RWPE1 (cell line): ENCODE measurements around the gene TBC1D9B.
A peak's percentile ranks its signal among the peaks of the same experiment; 100 is the strongest.

Experiments used
- CTCF ChIA-PET: fragments of 350-600 bp; sonication (Branson Sonifier 250); formaldehyde crosslinking; extraction: SDS; loops from one replicate; lab custom pipeline; 2021; lab: Yijun Ruan, JAX
- POLR2A ChIA-PET: fragments of 400-600 bp; formaldehyde crosslinking; extraction: SDS; loops from one replicate; lab custom pipeline; 2020; ENCODE audit warnings: antibody characterized with exemption; ENCODE audit not compliant: low non-redundant PET; lab: Yijun Ruan, JAX
- DNase-seq: peaks from one replicate; pipeline ENCODE4 v3.0.0; 2012; ENCODE audit warnings: low spot score
- H3K27ac ChIP-seq: fragments of 450-650 bp; 2 replicates; pipeline ENCODE4 v1.5.1; 2017
- TF ChIP-seq, protein P1 (sequence below): fragments of 450-650 bp; conservative IDR thresholded peaks from 2 replicates; pipeline ENCODE4 v1.5.1; 2017; ENCODE audit warnings: low read depth, mild to moderate bottlenecking

The TBC1D9B gene

GRCh38 chr5:179817890-179818745 is 89.6 kb downstream of the TBC1D9B start:
- TF ChIP-seq, protein P1, sequence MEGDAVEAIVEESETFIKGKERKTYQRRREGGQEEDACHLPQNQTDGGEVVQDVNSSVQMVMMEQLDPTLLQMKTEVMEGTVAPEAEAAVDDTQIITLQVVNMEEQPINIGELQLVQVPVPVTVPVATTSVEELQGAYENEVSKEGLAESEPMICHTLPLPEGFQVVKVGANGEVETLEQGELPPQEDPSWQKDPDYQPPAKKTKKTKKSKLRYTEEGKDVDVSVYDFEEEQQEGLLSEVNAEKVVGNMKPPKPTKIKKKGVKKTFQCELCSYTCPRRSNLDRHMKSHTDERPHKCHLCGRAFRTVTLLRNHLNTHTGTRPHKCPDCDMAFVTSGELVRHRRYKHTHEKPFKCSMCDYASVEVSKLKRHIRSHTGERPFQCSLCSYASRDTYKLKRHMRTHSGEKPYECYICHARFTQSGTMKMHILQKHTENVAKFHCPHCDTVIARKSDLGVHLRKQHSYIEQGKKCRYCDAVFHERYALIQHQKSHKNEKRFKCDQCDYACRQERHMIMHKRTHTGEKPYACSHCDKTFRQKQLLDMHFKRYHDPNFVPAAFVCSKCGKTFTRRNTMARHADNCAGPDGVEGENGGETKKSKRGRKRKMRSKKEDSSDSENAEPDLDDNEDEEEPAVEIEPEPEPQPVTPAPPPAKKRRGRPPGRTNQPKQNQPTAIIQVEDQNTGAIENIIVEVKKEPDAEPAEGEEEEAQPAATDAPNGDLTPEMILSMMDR, result no peak
- CTCF ChIA-PET, result interaction anchor here (0.6 kb wide), 1 partner anchor 86 kb away, joined by 4 read pairs; the partner anchor contains the start of gene MAML1
- no peak for DNase-seq
- H3K27ac ChIP-seq, result peak overlapping the region; percentile 95
- POLR2A ChIA-PET, result interaction anchor here (1.2 kb wide), 1 partner anchor 13 kb away, joined by 12 read pairs; no protein-coding TSS in a partner anchor

DNA sequence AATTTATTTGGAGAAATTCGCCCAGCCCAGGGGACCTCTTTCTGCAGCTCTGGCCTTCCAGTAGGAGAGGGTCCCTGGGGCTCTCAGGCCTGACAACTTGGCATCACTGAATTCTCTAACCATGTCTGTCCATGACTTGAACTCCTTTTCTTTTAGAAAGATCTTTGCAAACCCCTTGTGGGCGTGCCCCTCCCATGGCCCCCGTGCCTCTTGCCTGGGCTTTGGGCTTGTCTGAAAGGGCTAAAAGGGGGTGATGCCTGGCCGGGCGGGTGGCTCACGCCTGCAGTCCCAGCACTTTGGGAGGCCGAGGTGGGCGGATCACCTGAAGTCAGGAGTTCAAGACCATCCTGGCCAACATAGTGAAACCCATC is 90.2 kb downstream of the TBC1D9B start:
- TF ChIP-seq, protein P1, result no peak
- DNase-seq, result no peak
- ChIA-PET CTCF (interaction anchor here (0.5 to 0.6 kb wide), 2 partner anchors 85 to 113 kb away, joined by 4 read pairs; partner anchors contain the start of gene MAML1), POLR2A (no interaction called here)
- peak overlapping the region; percentile 95 for H3K27ac ChIP-seq

DNA sequence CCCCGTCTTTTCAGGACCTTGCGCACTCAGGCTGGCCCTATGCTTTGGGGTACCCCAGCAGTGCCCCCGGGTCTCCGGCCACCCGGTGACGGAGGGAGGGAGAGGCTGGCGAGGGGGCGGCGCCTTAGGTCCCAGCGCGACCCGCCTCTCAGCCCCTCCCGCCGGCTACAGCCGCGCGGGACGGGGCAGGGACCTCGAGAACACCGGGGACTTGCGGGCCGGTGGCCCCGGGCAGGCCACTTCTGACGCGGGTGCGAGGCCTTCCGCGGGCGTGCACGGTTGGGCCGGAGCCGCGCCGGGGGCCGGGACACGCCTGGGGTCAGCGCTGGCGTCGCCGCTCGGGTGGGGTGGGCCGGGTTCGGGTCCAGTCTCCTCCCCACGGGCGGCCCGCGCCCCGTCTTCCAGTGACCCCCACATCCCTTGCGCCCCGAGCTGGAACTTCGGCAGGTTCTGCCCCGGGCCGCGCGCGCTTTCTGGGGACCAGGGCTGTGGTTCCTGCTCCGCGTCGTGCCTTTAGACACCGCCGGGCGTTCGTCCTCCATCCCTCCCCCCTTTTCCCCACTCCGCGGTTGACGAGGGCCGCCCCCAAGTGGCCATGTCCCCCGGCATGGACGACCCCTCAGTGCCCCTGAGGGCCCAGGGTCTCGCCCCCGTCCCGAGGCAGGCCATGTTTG is 90.8 kb downstream of the TBC1D9B start:
- ChIA-PET CTCF (interaction anchor here (0.5 kb wide), 1 partner anchor 112 kb away, joined by 4 read pairs; no protein-coding TSS in a partner anchor), POLR2A (no interaction called here)
- peak overlapping the region; percentile 95 for H3K27ac ChIP-seq
- DNase-seq, result no peak
- TF ChIP-seq, protein P1, result no peak

DNA sequence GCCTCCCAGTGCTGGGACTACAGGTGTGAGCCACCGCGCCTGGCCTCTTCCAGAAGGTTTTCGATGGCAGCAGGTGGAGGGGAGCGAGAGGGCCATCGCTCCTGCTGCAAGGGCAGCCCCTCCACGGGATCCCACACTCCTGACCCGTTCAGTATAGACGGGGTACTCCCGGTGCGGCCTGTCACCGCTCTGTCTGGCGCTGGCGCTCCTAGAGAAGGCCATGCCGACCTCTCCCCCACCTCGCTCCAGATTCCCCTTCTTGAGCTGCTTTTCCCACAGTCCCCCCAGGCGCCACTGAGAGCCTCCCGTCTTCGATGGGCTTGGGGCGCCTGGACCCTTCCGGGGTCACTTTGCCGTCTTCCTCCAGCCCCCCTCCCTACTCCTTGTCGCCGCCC is 91.3 kb downstream of the TBC1D9B start:
- ChIA-PET POLR2A (no interaction called here), CTCF (no interaction called here)
- TF ChIP-seq, protein P1, result no peak
- no peak for DNase-seq
- H3K27ac ChIP-seq, result peak overlapping the region; percentile 95; the same call in 1 of the 2 replicates

DNA sequence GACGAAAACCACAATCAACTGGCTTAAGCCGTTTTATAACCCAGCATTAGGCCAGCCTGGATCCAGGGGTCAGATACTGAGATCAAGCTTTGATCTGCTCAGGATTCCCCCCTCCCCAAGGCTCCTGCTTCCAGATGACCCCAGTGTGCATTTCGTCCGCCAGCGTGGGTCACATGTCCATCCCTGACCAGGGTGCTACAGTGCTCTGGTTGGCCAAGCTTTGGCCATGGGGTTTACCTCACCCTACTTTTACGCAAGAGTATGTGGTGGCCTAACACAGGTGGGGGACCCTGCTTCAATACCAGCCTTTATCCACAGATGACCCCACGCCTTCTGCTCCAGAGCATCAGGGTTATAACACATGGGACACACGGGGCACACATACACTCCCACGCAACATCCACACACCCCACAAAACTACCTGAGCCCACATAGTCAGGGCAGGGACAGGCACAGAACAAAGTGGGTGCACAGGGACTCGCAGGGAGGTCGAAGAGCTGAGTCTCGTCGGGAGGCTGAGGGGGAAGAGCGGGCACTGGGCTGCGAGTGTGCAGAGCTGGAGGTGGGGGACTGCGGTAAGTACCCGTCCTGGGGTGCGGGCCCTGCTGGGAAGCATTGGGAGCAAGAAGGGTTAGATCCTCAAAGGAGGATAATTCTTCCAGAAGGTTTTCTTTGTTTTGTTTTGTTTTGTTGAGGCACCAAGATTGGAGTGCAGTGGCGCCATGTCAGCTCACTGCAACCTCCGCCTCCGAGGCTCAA is 92.0 kb downstream of the TBC1D9B start:
- POLR2A ChIA-PET, result no interaction called here
- DNase-seq, result no peak
- TF ChIP-seq, protein P1, result no peak
- peak overlapping the region; percentile 15 for H3K27ac ChIP-seq
- CTCF ChIA-PET, result no interaction called here

DNA sequence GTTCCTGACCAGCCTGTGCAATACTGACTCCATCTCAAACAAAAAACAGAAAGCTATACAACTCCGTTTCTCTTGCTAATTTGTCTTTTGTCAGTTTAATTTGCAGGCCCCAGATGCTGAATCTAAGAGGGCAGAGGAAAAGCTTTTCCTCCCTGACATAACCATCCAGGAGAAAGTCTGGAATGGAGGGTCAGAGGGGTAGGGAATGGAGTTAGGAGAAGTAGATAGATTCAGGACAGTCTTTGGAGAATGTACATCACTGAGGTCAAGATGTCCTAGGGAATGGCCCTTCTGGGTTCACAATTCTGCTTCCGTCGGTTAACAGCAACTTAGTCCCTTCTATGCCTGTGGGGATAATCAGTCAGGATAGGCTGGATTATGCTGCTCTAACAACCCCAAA is 93.6 kb downstream of the TBC1D9B start:
- TF ChIP-seq, protein P1, result no peak
- no peak overlapping the region for H3K27ac ChIP-seq
- POLR2A ChIA-PET, result no interaction called here
- no peak for DNase-seq
- CTCF ChIA-PET, result no interaction called here
